ENCODE measurements around the gene MAP2K7. TPM values are rescaled to one million over a fixed set of nuclear protein-coding genes. Genes with fewer than 3 reads are reported as not detected.

The MAP2K7 gene
- polyA plus RNA-seq, 1 experiment = 5.6 TPM

DNA sequence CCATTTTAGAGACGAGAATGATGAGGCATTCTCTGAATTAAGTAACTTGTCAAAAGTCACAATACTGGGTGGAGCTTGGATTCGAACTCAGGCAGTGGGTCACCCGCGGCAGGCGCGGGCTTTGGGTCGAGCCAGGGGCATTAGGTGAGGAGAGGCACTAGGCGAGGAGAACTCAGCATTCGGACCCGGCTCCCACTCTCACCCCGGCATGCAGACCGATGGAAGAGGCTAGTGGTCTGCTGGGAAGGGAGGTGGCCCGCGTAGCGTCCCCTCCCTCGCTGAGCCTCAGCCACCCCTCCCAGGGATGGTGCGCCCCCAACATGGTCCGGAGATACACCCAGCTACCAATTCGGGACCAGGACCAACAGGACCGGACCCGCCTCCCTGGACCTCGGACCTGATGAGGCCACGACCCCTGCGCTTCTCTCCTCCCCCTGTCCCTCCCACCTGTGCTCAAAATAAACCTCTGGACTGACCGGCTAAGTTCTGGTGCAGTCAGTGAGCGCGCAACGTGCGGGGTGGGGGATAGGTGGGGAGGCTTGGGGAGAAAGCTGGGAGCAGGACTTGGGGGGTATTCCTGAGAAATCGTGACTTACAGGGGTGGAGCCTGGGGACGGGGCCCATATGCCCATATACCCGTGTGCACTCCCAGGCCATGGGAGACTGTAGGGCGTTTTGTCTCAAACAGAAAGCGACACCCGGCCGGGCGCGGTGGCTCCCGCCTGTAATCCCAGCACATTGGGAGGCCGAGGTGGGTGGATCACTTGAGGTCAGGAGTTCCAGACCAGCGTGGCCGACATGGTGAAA lies 15.1 kb downstream of the MAP2K7 start:
- Histone ChIP-seq H3K27ac (ENCODE audit: low read depth, low read length) (no peak overlapping the region), H3K27me3 (ENCODE audit: control insufficient read depth, insufficient read depth, low read length) (peaks cover 7% of the 10 kb centered on the region), H3K9me3 (ENCODE audit: control insufficient read depth, insufficient read depth, low read length) (no peaks in the 10 kb centered on the region; the same call in 1 of the 2 replicates), H3K4me3 (ENCODE audit: low read depth, low read length) (no peak overlapping the region)
- ChIA-PET POLR2A (interaction anchor here (0.5 to 2.9 kb wide), 3 partner anchors 10 to 48 kb away, joined by 8 to 19 read pairs (median 17); partner anchors contain the start of gene MAP2K7), CTCF (interaction anchor here (0.7 to 3.0 kb wide), 10 partner anchors 10 to 351 kb away, joined by 3 to 15 read pairs (median 6); partner anchors contain the start of gene TIMM44)
- TF ChIP-seq, protein P1, sequence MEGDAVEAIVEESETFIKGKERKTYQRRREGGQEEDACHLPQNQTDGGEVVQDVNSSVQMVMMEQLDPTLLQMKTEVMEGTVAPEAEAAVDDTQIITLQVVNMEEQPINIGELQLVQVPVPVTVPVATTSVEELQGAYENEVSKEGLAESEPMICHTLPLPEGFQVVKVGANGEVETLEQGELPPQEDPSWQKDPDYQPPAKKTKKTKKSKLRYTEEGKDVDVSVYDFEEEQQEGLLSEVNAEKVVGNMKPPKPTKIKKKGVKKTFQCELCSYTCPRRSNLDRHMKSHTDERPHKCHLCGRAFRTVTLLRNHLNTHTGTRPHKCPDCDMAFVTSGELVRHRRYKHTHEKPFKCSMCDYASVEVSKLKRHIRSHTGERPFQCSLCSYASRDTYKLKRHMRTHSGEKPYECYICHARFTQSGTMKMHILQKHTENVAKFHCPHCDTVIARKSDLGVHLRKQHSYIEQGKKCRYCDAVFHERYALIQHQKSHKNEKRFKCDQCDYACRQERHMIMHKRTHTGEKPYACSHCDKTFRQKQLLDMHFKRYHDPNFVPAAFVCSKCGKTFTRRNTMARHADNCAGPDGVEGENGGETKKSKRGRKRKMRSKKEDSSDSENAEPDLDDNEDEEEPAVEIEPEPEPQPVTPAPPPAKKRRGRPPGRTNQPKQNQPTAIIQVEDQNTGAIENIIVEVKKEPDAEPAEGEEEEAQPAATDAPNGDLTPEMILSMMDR (IDR thresholded peaks at IDR 0.05; ENCODE audit: low read depth, low read length) = no peak
- no peak for DNase-seq (ENCODE audit: low read depth, low spot score)

DNA sequence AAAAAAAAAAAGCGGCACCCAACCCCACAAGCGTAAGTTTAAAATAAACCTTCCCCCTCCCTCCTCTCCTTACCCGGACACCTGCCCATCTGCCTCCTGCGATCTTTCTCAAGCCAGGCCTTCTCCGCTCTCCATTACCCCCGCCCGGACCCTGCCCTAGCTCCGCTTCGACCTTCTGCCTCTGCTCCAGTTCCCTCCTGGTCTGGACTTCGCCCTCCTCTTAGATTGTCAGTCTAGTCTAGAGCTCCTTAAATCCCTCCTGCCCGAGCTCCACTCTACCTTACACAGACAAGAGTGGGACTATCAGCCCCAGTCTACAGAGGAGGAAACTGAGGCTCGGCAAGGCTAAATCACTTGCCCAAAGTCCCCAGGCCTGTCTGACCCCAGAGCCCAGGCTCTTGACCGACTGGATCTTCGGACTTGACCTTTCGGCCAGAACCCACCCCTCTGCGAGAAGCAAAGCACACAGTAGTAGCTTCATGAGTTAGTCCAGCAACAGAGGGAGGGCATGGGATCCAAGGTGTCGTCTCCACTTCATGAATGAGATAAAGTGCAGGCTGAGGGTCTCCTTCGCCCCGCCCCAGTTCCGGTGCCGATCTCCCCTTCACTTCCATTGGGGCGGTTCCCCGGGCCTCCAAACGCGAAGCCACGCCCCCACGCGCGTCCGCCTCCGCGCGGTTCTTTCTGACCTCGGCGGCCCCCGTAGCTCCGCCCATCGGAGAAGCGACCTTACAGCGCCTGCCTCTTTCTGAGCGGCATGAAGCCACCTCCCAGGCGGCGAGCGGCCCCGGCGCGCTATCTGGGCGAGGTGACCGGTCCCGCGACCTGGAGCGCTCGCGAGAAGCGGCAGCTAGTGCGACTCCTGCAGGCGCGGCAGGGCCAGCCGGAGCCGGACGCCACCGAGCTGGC lies 16.2 kb downstream of the MAP2K7 start, which contains the start of gene SNAPC2:
Gene SNAPC2, plus strand, starts transcription at position 729 of the 909 bp plus-strand sequence. Its CDS starts 29 bp downstream, at position 758.
- POLR2A ChIA-PET = interaction anchor here (0.5 to 2.9 kb wide), 11 partner anchors 11 to 397 kb away, joined by 3 to 19 read pairs (median 5); partner anchors contain the start of genes LRRC8E, MAP2K7, MCOLN1 and TIMM44
- CTCF ChIA-PET = interaction anchor here (0.7 to 3.0 kb wide), 11 partner anchors 8 to 566 kb away, joined by 3 to 15 read pairs (median 10); partner anchors contain the start of genes MAP2K7 and TIMM44
- Histone ChIP-seq H3K27ac (ENCODE audit: low read depth, low read length) (peak within 1 kb of the TSS; percentile 75), H3K27me3 (ENCODE audit: control insufficient read depth, insufficient read depth, low read length) (peaks cover 7% of the 10 kb centered on the region), H3K9me3 (ENCODE audit: control insufficient read depth, insufficient read depth, low read length) (no peaks in the 10 kb centered on the region), H3K4me3 (ENCODE audit: low read depth, low read length) (peak within 1 kb of the TSS; percentile 70)
- peak; percentile 88 for DNase-seq (ENCODE audit: low read depth, low spot score)
- TF ChIP-seq, protein P1 (IDR thresholded peaks at IDR 0.05; ENCODE audit: low read depth, low read length) = no peak

DNA sequence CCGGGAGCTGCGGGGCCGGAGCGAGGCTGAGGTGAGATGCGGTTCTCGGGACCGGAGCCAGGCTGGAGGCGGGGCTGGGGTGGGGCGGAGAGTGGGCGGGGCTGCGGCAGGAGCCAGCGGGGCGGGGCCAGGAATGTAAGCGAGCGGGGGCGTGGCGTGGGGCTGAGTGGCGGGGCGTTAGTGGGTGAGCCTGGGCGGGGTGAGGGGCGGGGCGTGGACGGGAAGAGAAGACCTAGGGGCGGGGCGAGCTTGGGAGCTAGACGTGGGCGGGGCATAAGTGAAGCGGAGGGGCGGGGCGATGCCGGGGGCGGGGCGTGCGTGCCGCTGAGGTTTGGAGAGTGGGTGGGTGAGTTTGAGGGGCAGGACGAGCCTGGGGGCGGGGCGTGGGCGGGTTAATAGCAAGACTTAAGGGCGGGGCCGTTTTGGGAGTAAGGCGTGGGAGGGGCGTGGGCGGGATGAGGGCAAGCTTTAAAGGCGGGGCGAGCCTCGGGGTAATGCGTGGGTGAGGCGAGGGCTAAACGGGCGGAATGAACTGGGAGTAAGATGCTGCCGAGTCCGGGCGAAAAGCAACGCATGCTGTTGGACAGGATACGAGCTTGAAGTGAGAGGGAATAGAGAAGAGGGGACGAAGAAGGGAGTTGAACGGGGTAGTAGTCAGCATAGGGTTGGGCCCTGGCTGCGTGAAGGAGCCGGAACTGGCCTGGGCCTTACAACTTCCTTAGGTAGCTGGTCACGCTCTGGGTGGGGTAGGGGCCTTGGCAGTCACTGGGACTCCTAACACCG lies 17.0 kb downstream of the MAP2K7 start:
- ChIA-PET CTCF (interaction anchor here (0.5 to 2.6 kb wide), 10 partner anchors 8 to 567 kb away, joined by 3 to 15 read pairs (median 10); partner anchors contain the start of genes MAP2K7 and TIMM44), POLR2A (interaction anchor here (0.7 to 2.9 kb wide), 9 partner anchors 11 to 434 kb away, joined by 3 to 19 read pairs (median 5); partner anchors contain the start of genes MAP2K7, MCOLN1 and TIMM44)
- Histone ChIP-seq H3K4me3 (ENCODE audit: low read depth, low read length) (peak overlapping the region; percentile 70), H3K27ac (ENCODE audit: low read depth, low read length) (peak overlapping the region; percentile 75), H3K27me3 (ENCODE audit: control insufficient read depth, insufficient read depth, low read length) (peaks cover 4% of the 10 kb centered on the region), H3K9me3 (ENCODE audit: control insufficient read depth, insufficient read depth, low read length) (no peaks in the 10 kb centered on the region)
- DNase-seq (ENCODE audit: low read depth, low spot score) = peak; percentile 94
- TF ChIP-seq, protein P1 (IDR thresholded peaks at IDR 0.05; ENCODE audit: low read depth, low read length) = no peak

DNA sequence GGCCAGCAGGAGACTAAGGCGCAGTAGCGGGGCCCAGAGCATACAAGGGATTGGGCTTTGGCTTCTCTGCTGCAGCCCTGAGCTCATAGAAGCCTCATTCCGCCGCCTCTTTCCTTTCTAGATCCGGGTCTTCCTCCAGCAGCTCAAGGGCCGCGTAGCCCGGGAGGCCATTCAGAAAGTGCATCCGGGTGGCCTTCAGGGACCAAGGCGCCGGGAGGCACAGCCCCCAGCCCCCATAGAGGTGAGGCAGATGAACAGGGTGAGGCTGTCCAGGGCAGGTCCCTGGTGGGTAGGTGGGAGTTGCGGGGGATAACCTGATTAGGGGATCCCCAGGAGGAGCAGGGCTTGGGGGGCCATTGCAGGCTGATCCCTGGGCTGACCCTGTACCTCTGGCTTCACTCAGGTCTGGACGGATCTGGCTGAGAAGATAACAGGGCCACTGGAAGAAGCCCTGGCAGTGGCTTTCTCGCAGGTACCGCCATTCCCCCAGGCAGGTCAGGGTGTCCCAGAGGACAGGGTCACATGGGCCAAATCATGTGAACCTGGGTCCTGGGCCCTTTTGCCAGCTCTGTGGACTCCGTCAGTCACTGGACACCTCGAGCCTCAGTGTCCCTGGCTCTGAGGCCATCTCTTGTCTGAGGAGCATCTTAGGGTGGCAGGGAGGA lies 17.8 kb downstream of the MAP2K7 start:
- no peak for DNase-seq (ENCODE audit: low read depth, low spot score)
- H3K27ac ChIP-seq (ENCODE audit: low read depth, low read length) = peak overlapping the region; percentile 75
- TF ChIP-seq, protein P1 (IDR thresholded peaks at IDR 0.05; ENCODE audit: low read depth, low read length) = no peak
- ChIA-PET CTCF (interaction anchor here (1.4 to 2.6 kb wide), 6 partner anchors 8 to 353 kb away, joined by 3 to 15 read pairs (median 12); partner anchors contain the start of genes MAP2K7 and TIMM44), POLR2A (interaction anchor here (0.6 to 2.9 kb wide), 7 partner anchors 10 to 680 kb away, joined by 4 to 19 read pairs (median 6); partner anchors contain the start of genes MAP2K7 and TIMM44)
- H3K9me3 ChIP-seq (ENCODE audit: control insufficient read depth, insufficient read depth, low read length) = no peaks in the 10 kb centered on the region
- no peaks in the 10 kb centered on the region for H3K27me3 ChIP-seq (ENCODE audit: control insufficient read depth, insufficient read depth, low read length)
- H3K4me3 ChIP-seq (ENCODE audit: low read depth, low read length) = peak overlapping the region; percentile 67
